ENCODE measurements around the gene AP1S3.

The AP1S3 gene

GRCh38 chr2:223722226-223722625 is 115.2 kb downstream of the AP1S3 start:
- no peak for DNase-seq

DNA sequence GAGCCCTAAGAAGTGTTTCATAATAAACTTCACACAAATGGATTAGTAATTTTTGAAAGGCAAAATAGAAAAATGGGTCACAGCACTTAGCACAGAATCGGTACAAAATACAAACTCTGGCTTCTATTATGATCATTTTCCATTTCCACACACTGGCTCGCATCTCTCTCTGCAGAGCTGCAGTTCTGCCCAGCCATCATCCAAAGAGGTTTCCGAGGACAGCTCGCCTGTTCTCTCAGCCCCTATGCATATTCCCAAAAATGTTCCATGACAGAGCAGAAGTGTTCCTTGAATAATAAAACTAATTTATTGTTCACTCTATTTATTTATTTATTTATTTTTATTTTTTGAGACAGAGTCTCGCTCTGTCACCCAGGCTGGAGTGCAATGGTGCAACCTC is 115.6 kb downstream of the AP1S3 start:
- no peak for DNase-seq

GRCh38 chr2:223720367-223720766 is 117.0 kb downstream of the AP1S3 start:
- DNase-seq, result no peak

DNA sequence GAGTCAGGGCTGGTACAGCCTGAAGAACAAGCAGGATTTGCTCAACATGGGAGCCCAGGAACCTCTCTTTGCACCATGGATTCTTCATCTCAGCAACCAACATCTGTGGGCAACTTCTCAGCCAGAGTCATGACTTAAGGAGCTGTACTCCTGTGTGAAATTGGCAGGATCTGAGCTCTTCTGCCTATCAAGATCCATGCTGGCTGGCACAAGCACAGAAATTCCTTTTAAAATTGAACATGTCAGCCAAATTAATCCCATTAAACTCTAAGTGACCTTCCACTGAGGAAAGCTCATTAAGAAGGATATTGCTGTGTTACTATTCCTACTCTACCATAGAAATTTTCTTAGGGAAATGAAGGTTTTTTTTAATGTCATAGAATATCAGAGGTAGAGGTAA is 124.7 kb downstream of the AP1S3 start:
- DNase-seq, result no peak

DNA sequence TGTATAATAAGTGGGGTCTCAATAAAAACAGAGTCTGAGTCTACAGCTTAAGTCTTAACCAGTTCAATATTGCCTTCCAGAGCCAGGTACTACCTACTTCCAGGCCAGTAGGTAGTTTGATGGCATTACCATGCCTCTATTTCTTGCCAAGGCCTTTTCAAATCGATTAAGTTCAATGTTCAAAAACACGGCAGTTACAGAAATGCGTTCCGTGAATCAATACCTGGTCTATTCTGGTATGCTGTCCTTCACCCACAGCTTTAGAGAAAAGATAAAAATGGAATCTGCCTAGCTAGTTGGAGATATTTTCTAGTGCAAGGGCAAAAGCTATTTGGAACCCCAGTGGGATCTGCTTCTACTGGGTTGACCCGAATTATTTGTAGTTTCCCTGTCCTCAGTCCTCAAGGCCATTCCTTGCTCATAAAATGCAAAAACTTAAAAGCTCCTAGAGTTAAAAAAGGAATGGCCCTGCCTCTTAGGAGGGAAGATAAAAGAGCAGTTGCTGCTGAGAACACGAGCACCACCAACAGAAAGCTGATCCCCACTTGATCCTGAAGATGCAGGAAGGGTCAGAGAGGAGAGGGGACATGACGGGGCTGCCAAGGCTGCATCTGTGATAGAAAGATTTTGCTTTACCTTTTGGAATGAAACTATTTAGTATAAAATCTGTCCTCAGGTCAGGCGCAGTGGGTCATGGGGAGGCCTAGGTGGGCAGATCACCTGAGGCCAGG is 125.6 kb downstream of the AP1S3 start:
- DNase-seq, result no peak
